ENCODE measurements around the gene NLGN4X.

- TF ChIP-seq POLR2A (IDR thresholded peaks at IDR 0.05; ENCODE audit: low read depth) (no peak), CTCF (IDR thresholded peaks at IDR 0.05) (no peak), EP300 (IDR thresholded peaks at IDR 0.05) (no peak)
Observed at GRCh38 chrX:6071731-6072130, 156.9 kb downstream of the NLGN4X start.
